Cerebellar nuclear complex (tissue), 1 donor: ENCODE measurements around the gene KRT2.

Experiments used
- DNase-seq, 2 experiments: peaks; one replicate each; lab custom pipeline; 2025; lab: John Stamatoyannopoulos, UW

KRT2 gene

GRCh38 chr12:52641468-52641867 lies 10.5 kb downstream of the KRT2 start:
- no peak for DNase-seq

GRCh38 chr12:52637299-52637698 lies 14.7 kb downstream of the KRT2 start:
- no peak for DNase-seq

- DNase-seq, result no peak
These were observed 15.3 kb downstream of the KRT2 start for GRCh38 chr12:52636592-52637258.

- DNase-seq, result no peak
These were observed 15.8 kb downstream of the KRT2 start for GRCh38 chr12:52636189-52636588.

GRCh38 chr12:52634266-52635056 lies 17.6 kb downstream of the KRT2 start:
- DNase-seq, result no peak

GRCh38 chr12:52633383-52633782 lies 18.6 kb downstream of the KRT2 start:
- DNase-seq, result no peak

- DNase-seq, result no peak
These were observed 19.4 kb downstream of the KRT2 start for GRCh38 chr12:52632656-52633055.

- DNase-seq, result no peak
These were observed 20.1 kb downstream of the KRT2 start for GRCh38 chr12:52631676-52632459.

- DNase-seq, result no peak
These were observed 20.7 kb downstream of the KRT2 start for GRCh38 chr12:52631264-52631663.

- no peak for DNase-seq
These were observed 21.3 kb downstream of the KRT2 start for GRCh38 chr12:52630599-52631200.

GRCh38 chr12:52630008-52630500 lies 22.0 kb downstream of the KRT2 start:
- DNase-seq, result no peak

GRCh38 chr12:52629281-52630007 lies 22.6 kb downstream of the KRT2 start:
- DNase-seq, result no peak

- no peak for DNase-seq
These were observed 23.2 kb downstream of the KRT2 start for GRCh38 chr12:52628841-52629240.

- DNase-seq, result no peak
These were observed 23.9 kb downstream of the KRT2 start for GRCh38 chr12:52628111-52628507.

- no peak for DNase-seq
These were observed 24.5 kb downstream of the KRT2 start for GRCh38 chr12:52627395-52628110.

GRCh38 chr12:52622349-52622748 lies 29.7 kb downstream of the KRT2 start:
- no peak for DNase-seq

- no peak for DNase-seq
These were observed 33.1 kb downstream of the KRT2 start for GRCh38 chr12:52618866-52619265.

GRCh38 chr12:52618216-52618615 lies 33.8 kb downstream of the KRT2 start, which contains the start of gene KRT73:
Gene KRT73 (minus strand): TSS chr12:52618559. CDS start chr12:52618524, 35 bp downstream.
- DNase-seq, result no peak

- no peak for DNase-seq
These were observed 34.6 kb downstream of the KRT2 start for GRCh38 chr12:52617403-52617785.

GRCh38 chr12:52616680-52617402 lies 35.2 kb downstream of the KRT2 start:
- no peak for DNase-seq
